AG08396 (cell line): ENCODE measurements around the gene SLIT3.
"Not testable (repeated sequence)": the region's sequence is repeated elsewhere in the genome, so short reads cannot be mapped to it uniquely, and the experiment has no call there.

Source experiments
- DNase-seq: peaks from one replicate; pipeline ENCODE4 v3.0.0; 2012; ENCODE audit warnings: low spot score, mixed read lengths

SLIT3 gene

GRCh38 chr5:169219351-169219750 is 81.6 kb downstream of the SLIT3 start:
- no peak for DNase-seq

- no peak for DNase-seq
Observed at GRCh38 chr5:169218861-169219260, 82.1 kb downstream of the SLIT3 start.

- no peak for DNase-seq
Observed at GRCh38 chr5:169218176-169218575, 82.8 kb downstream of the SLIT3 start.

GRCh38 chr5:169216866-169217265 is 84.1 kb downstream of the SLIT3 start:
- DNase-seq = no peak

- no peak for DNase-seq
Observed at GRCh38 chr5:169213479-169213878, 87.5 kb downstream of the SLIT3 start.

- DNase-seq = not testable (repeated sequence)
Observed at GRCh38 chr5:169211761-169212160, 89.2 kb downstream of the SLIT3 start.

- no peak for DNase-seq
Observed at GRCh38 chr5:169204788-169205400, 96.0 kb downstream of the SLIT3 start.

- DNase-seq = no peak
Observed at GRCh38 chr5:169202969-169203368, 98.0 kb downstream of the SLIT3 start.

- DNase-seq = no peak
Observed at GRCh38 chr5:169201597-169201996, 99.3 kb downstream of the SLIT3 start.

GRCh38 chr5:169200125-169200778 is 100.7 kb downstream of the SLIT3 start:
- no peak for DNase-seq

GRCh38 chr5:169197343-169197742 is 103.6 kb downstream of the SLIT3 start:
- DNase-seq = no peak

GRCh38 chr5:169196059-169196458 is 104.9 kb downstream of the SLIT3 start:
- no peak for DNase-seq

GRCh38 chr5:169195601-169196000 is 105.3 kb downstream of the SLIT3 start:
- DNase-seq = no peak

GRCh38 chr5:169192536-169192935 is 108.4 kb downstream of the SLIT3 start:
- no peak for DNase-seq

- no peak for DNase-seq
Observed at GRCh38 chr5:169190849-169191248, 110.1 kb downstream of the SLIT3 start.

GRCh38 chr5:169185626-169186025 is 115.3 kb downstream of the SLIT3 start:
- DNase-seq = no peak

- no peak for DNase-seq
Observed at GRCh38 chr5:169183576-169183975, 117.4 kb downstream of the SLIT3 start.

- DNase-seq = no peak
Observed at GRCh38 chr5:169182797-169183196, 118.1 kb downstream of the SLIT3 start.

GRCh38 chr5:169181814-169182213 is 119.1 kb downstream of the SLIT3 start:
- no peak for DNase-seq

GRCh38 chr5:169178754-169179153 is 122.2 kb downstream of the SLIT3 start:
- no peak for DNase-seq

GRCh38 chr5:169178274-169178673 is 122.7 kb downstream of the SLIT3 start:
- no peak for DNase-seq

- DNase-seq = no peak
Observed at GRCh38 chr5:169176709-169177694, 123.9 kb downstream of the SLIT3 start.

GRCh38 chr5:169175733-169176132 is 125.2 kb downstream of the SLIT3 start:
- no peak for DNase-seq
